IPS DF 6.9 (cell line): Measurements from ENCODE around the gene ZBTB16.

Experiments
- DNase-seq: peaks from one replicate; pipeline ENCODE4 v3.0.0-alpha.2; 2013; ENCODE audit warnings: low read depth, low spot score
- H3K27ac ChIP-seq: one replicate; pipeline ENCODE4 v1.5.1; 2013; ENCODE audit warnings: low read length, control low read depth
- H3K27me3 ChIP-seq: 2 replicates; pipeline ENCODE4 v1.6.1; 2013; ENCODE audit warnings: mild to moderate bottlenecking, low read length; ENCODE audit not compliant: control insufficient read depth, insufficient read depth
- H3K36me3 ChIP-seq: 2 replicates; pipeline ENCODE4 v1.6.1; 2013; ENCODE audit warnings: low read length; ENCODE audit not compliant: control insufficient read depth, insufficient read depth
- H3K4me1 ChIP-seq: 2 replicates; pipeline ENCODE4 v1.6.1; 2013; ENCODE audit warnings: low read length; ENCODE audit not compliant: control insufficient read depth, insufficient read depth
- H3K4me3 ChIP-seq: 2 replicates; pipeline ENCODE4 v1.5.1; 2013; ENCODE audit warnings: mild to moderate bottlenecking, low read length
- H3K9me3 ChIP-seq: 2 replicates; pipeline ENCODE4 v1.6.1; 2013; ENCODE audit warnings: low read length, inconsistent platforms; ENCODE audit not compliant: control insufficient read depth, insufficient read depth
- WGBS: extraction: QIAGEN DNeasy Blood & Tissue Kit; methylation state at CpG from one replicate; pipeline ENCODE4 v1.1.7; 2013; ENCODE audit warnings: mixed read lengths, missing lambda C conversion rate; ENCODE audit not compliant: insufficient read length, insufficient coverage; 5-methylcytosine and 5-hydroxymethylcytosine counted together

The ZBTB16 gene

DNA sequence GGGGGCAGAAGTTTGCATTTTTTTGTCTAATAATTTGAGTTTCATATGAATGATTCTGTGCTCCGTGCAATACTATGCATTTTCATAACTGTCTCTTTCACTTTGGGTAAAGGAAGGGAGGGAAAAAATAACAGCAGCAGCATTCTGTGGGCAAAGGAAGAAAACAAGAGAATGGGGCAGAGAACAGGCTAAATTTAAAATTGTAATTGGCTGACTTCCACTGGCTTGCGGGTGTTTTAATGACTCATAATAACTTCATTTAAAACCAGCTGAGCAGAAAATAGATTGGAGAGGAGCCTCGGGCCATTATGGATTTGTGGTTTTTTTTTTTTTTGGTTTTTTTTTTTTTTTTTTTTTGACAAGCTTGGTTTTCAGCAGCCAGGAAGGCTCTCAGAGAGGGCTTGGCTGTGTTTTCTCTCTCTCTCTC, 107.4 kb downstream of the ZBTB16 start:
- peaks cover 1% of the 10 kb centered on the region; the same call in 1 of the 2 replicates for H3K4me1 ChIP-seq
- H3K36me3 ChIP-seq: no peaks in the 10 kb centered on the region
- no CpG with 5 or more reads among the region's 3 CpGs for WGBS
- H3K9me3 ChIP-seq: no peaks in the 10 kb centered on the region
- no peaks in the 10 kb centered on the region for H3K27me3 ChIP-seq
- DNase-seq: no peak
- H3K4me3 ChIP-seq: no peak overlapping the region
- H3K27ac ChIP-seq: no peak overlapping the region

DNA sequence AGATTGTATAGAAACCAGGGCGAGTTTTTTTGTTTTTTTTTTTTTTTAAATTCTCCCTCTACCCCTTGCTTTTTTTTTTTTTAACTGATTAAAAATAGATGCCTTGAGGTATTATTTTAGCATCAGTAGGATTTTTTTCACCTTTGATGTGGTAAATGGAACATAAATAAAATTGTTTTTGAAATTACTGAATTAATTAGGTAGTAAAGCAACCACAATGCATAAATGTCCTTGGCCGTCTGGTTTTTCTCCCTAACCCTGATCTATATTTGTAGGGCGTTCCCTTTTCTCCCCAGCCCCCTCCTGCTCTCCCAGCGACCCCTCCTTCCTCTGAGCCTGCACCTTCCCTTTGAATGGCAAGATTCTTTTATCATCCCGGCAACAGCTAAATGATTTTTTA, 107.8 kb downstream of the ZBTB16 start:
- Histone ChIP-seq H3K4me3 (no peak overlapping the region), H3K27me3 (no peaks in the 10 kb centered on the region), H3K36me3 (no peaks in the 10 kb centered on the region), H3K9me3 (no peaks in the 10 kb centered on the region), H3K4me1 (peaks cover 1% of the 10 kb centered on the region; the same call in 1 of the 2 replicates), H3K27ac (no peak overlapping the region)
- no peak for DNase-seq
- WGBS: no CpG with 5 or more reads among the region's 5 CpGs

DNA sequence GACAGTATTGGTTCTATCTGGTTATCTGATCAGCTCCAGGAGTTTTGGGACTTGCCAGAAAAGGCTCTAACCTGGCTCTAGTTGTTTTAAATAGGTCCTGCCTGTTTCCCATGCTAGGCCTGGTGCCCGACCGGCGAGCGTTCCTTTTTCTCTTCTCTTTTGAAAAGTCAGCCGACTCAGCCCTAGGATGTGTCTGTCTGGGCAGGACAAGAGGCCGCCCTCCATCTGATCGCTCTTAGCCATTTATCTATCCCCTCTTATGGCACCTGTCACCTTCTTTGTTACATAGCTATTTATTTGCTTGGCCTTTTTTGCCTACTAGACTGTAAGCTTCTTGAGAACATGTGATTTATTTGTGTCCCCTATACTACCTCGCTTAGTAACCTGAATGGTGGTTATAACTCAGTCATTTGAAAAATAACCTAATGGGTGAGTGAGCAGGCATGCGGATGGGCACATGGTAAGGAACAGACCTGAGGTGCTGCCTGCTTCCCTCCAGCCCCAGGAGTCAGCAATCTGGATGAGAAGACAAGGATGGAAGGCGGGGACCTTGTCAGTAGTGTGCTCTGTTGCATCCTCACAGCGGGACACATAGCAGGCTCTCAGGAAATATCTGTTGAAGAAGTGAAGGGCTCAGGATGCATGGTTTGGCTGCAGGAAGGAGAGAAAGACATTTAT, 108.4 kb downstream of the ZBTB16 start:
- no CpG with 5 or more reads among the region's 11 CpGs for WGBS

DNA sequence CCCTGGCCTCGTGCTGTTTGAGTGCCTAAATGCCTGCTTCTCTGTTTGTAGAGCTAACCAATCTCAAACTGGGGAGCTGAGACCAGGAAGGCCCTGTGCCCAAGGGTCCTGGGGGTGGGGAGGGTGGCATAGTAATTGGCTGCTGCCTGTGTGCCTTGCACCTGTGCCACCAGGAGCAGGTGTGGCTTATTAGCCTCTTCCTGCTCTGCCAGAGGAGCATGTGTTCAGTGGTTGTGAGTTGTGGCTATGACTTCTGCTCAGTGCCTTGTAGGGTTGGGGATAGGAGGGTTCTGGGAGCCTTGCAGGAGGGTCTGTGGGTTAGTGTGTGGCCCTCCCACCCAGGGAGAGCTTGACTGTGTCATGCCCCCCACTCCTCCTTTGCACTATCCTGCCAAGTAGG, 109.2 kb downstream of the ZBTB16 start:
- no peaks in the 10 kb centered on the region for H3K4me1 ChIP-seq
- DNase-seq: no peak
- H3K27me3 ChIP-seq: no peaks in the 10 kb centered on the region
- no CpG with 5 or more reads among the region's 1 CpG for WGBS
- no peaks in the 10 kb centered on the region for H3K9me3 ChIP-seq
- no peaks in the 10 kb centered on the region for H3K36me3 ChIP-seq
- no peak overlapping the region for H3K27ac ChIP-seq
- H3K4me3 ChIP-seq: no peak overlapping the region

More for the DNA sequence above, 108.4 kb downstream of the ZBTB16 start:
- no peaks in the 10 kb centered on the region for H3K9me3 ChIP-seq
- H3K4me3 ChIP-seq: no peak overlapping the region
- no peak overlapping the region for H3K27ac ChIP-seq
- no peaks in the 10 kb centered on the region for H3K27me3 ChIP-seq
- DNase-seq: no peak
- H3K36me3 ChIP-seq: no peaks in the 10 kb centered on the region
- peaks cover 1% of the 10 kb centered on the region; the same call in 1 of the 2 replicates for H3K4me1 ChIP-seq

DNA sequence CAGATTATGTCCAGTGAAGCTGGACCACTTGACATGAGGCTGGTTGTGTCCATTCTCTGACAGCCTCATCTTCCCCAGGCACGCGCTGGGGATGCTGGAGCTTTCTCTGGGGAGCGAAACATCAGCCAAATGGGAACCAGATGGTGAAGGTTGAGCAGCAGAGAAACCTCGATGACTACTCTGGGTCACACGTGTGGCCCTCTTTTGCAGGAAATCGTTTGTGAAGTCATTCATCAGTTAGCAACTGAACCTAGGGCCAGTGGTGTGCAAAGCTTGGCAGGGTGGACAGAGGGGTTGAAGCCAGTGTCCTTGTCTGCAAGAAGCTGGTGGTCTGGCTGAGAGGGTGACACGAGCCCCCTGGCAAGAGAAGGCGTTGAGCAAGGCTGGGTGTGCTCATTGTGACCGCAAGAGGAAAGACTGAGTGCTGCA, 109.8 kb downstream of the ZBTB16 start:
- no peaks in the 10 kb centered on the region for H3K36me3 ChIP-seq
- no peaks in the 10 kb centered on the region for H3K9me3 ChIP-seq
- no peak for DNase-seq
- H3K27me3 ChIP-seq: no peaks in the 10 kb centered on the region
- H3K27ac ChIP-seq: no peak overlapping the region
- WGBS: no CpG with 5 or more reads among the region's 9 CpGs
- H3K4me3 ChIP-seq: no peak overlapping the region
- no peaks in the 10 kb centered on the region for H3K4me1 ChIP-seq

DNA sequence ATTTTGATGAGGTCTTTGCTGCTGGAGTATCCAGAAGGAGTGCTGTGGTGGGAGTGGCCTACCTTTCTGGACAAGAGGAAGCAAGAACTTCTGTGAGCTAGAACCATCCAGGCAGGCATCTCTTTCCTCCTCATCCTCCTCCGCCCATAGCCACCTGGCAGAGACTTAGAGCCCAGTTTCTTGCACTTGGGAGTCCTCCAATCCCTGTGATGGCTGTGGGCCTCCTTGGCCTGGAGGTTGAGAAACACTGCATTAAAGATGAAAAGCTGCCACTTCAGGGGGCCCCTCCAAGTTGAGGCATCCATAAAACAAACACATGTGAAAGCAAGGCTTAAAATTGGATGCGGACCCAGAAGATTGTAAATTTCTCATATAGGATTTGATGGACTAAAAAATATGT, 110.3 kb downstream of the ZBTB16 start:
- no peak overlapping the region for H3K27ac ChIP-seq
- H3K4me1 ChIP-seq: no peaks in the 10 kb centered on the region
- DNase-seq: no peak
- H3K36me3 ChIP-seq: no peaks in the 10 kb centered on the region
- no peaks in the 10 kb centered on the region for H3K27me3 ChIP-seq
- WGBS: no CpG with 5 or more reads among the region's 2 CpGs
- H3K4me3 ChIP-seq: no peak overlapping the region
- no peaks in the 10 kb centered on the region for H3K9me3 ChIP-seq

DNA sequence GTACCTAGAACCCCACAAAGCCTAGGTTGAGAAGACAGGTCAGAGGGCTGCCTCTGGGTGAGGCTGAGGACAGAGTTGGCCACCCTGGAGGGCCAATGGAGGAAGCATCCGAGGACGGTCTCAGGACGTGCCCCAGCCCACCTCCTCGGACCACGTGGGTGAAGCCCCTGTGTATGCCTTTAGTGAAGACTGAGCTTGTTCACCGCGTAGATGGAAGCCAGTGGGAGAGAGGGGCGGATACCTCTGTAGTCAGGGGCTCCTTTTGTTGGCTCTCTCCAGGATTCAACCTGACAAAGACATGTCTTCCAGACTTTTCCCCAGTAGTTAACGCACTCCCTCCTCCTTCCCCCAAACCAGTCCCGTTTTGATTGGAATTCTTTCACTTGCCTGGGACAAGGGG, 110.7 kb downstream of the ZBTB16 start:
- no peaks in the 10 kb centered on the region for H3K27me3 ChIP-seq
- H3K36me3 ChIP-seq: no peaks in the 10 kb centered on the region
- no peaks in the 10 kb centered on the region for H3K4me1 ChIP-seq
- no peak overlapping the region for H3K27ac ChIP-seq
- H3K4me3 ChIP-seq: no peak overlapping the region
- DNase-seq: no peak
- H3K9me3 ChIP-seq: no peaks in the 10 kb centered on the region
- WGBS: no CpG with 5 or more reads among the region's 10 CpGs

DNA sequence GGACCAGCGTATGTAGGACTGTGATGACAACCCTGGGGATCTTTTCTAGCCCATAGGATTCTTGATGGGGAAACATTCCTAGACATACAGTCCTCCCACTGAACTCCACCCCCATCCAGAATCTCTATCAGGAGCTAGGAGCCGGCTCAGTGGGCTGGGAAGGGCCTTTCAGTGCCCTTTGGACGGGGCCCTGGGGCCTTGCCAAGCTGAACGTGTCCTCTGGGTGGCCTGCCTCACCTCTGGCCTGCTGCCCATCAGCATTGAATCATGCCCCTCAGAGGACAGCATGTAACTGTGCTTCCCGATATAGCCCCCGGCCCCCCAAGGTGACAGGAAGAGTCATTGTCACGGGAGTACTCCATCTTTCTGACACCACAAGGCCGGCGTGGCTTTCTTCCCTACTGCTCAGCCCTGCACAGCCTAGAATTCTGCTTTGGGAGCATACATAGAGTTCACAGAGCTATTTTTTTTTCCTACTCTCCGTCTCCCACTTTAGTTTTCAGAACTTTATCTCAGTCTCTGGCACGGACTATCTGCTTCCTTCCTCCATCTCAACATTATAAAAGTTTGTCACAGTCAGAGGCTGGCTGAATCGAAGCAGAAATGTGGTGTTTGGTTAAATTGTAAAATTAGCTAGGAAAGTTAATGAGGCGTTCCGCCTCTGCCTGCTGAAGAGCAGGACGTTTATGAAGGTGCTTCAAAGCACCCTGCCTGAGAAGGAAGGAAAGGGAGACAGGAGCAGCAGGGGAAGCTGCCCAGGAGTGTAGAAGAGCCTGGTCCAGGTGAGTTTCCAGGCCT, 111.9 kb downstream of the ZBTB16 start:
- no peaks in the 10 kb centered on the region for H3K36me3 ChIP-seq
- no peak overlapping the region for H3K4me3 ChIP-seq
- DNase-seq: no peak
- H3K27ac ChIP-seq: no peak overlapping the region
- WGBS: no CpG with 5 or more reads among the region's 15 CpGs
- no peaks in the 10 kb centered on the region for H3K9me3 ChIP-seq
- H3K4me1 ChIP-seq: no peaks in the 10 kb centered on the region
- no peaks in the 10 kb centered on the region for H3K27me3 ChIP-seq

DNA sequence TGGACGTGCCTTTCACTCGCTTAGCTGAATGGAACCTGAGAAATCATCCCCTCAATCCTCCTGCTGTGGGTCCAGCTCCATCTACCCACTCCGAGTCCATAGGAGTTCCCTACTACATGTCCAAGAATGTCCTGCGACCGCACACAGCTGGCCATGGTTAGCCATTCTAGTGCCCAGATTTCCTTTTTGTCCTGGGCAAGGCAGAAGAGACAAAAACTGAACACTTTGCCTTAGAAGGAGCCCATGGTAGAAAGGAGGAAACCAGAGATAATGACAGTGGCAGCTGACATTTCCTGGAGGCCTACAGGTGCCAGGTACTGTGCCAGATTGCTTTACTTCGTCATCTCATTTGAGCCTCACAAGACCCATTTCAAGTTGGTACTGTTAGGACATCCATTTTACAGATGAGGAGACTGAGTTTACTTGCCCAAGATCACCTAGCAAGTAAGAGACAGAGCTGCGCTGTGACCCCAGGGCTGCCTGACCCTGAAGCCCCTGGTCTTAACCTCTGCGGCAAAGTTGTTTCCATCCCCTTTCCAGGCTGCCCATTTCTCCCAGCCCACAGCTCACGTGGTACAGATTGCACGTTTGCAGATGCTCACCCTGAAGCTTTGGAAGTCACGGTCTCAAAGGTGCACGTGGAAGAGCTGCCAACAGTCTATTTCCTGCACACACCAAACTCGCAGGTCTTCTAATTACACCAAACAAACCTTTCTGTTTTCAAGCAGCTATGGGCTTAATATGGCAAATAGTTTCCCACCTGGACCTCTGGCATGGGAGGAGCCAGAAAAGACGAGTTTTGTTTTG, 112.7 kb downstream of the ZBTB16 start:
- no peaks in the 10 kb centered on the region for H3K27me3 ChIP-seq
- no peak for DNase-seq
- H3K36me3 ChIP-seq: no peaks in the 10 kb centered on the region
- no peaks in the 10 kb centered on the region for H3K4me1 ChIP-seq
- no peak overlapping the region for H3K4me3 ChIP-seq
- whole genome bisulfite sequencing: no CpG with 5 or more reads among the region's 14 CpGs
- no peak overlapping the region for H3K27ac ChIP-seq
- H3K9me3 ChIP-seq: no peaks in the 10 kb centered on the region

DNA sequence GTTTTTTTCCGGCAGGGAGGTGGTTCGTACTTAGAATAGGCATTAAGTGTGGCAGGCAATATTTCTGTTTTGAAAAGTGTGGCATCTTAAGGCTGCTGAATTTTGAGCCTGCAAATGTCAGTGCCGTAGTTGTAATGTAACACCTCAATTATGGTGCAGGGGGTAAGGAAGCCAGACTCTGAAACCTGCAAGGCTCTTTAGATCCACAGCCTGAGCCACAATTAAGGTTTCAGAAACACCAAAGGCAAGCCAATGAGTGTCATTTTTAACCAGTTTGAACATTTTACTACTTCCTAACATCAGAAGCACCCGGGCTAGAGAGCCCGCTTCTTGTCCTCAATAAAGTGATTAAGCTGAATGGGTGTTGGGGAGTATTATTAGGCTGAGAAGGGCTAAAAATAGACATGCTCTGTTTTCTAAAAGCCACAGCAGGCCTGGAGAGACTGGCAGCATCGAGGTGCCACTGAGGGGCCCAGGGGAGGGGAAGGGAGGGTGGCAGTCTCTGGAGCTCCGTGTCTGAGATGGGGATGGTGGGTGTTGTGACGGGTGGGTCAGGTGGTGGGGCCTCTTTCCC, 113.4 kb downstream of the ZBTB16 start:
- Histone ChIP-seq H3K9me3 (no peaks in the 10 kb centered on the region), H3K4me1 (no peaks in the 10 kb centered on the region), H3K36me3 (no peaks in the 10 kb centered on the region), H3K4me3 (no peak overlapping the region), H3K27me3 (no peaks in the 10 kb centered on the region), H3K27ac (no peak overlapping the region)
- WGBS: no CpG with 5 or more reads among the region's 8 CpGs
- no peak for DNase-seq
